A549 treated with CpdA at 1 μM for 4 hours (cell line): ENCODE measurements around the gene MFSD6L. TPM values are rescaled to one million over a fixed set of nuclear protein-coding genes. Genes with fewer than 3 reads are reported as not detected.

Experiments used
- total RNA-seq: library from RNA; stranded (reverse); fragments of 200-300 nt; extraction: Qiagen RNA extraction; gene quantifications from 5 replicates; pipeline ENCODE4 v1.2.3, GENCODE V29; 2022; ENCODE audit warnings: low read depth

MFSD6L gene
- total RNA-seq = not detected in 5 replicates

GRCh38 chr17:8798846-8799569 is at the start of gene MFSD6L:
MFSD6L (minus strand) TSS chr17:8799365; CDS start chr17:8799120, 245 bp downstream.

DNA sequence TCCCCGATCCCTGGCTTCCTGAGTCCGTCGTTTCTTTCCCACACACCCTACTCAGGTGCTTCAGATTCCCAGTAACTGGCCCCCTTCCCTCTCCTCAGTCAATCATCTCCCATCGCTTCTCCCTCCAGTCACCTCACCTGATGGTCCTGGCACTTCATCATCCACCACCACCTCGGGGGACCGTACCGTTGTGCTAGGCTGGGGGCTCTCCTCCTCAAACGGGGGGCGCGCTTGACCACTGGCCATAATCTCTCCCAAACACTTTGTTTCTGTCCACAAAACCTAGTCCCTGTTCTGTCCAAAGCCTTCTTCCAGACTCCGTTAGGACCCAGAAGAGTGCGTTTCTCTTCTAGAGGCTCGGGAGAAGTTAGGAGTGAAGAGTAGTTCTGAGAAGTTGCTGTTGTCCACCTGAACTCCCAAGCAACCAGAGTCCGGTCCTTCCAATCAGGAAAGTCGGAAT is 41.0 kb downstream of the MFSD6L start, which contains the start of gene SPDYE4:
TSS of gene SPDYE4 (minus strand) at position 410 of the 460 bp plus-strand sequence. CDS start at position 246, 164 bp downstream.

Other genes starting within 250 kb of the MFSD6L start
- gene MYH10, start 168.6 kb downstream of the MFSD6L start, total RNA-seq = 16.3 to 29.9 TPM (median 23.2 TPM) in 5 replicates
- not detected in 5 replicates for gene CCDC42, start 54.5 kb downstream of the MFSD6L start, total RNA-seq
- gene SPDYE4, start 40.8 kb downstream of the MFSD6L start, total RNA-seq = not detected in 5 replicates
- not detected in 5 replicates for gene PIK3R6, start 68.3 kb upstream of the MFSD6L start, total RNA-seq
- gene PIK3R5, start 166.3 kb upstream of the MFSD6L start, total RNA-seq = 0.02 to 0.18 TPM in 2 of 5 replicates, not detected in the others
- 0.27 to 0.54 TPM (median 0.45 TPM) in 5 replicates for gene NTN1, start 222.1 kb upstream of the MFSD6L start, total RNA-seq